ENCODE results near the gene BLCAP. TPM values are rescaled to one million over a fixed set of nuclear protein-coding genes. Genes with fewer than 3 reads are reported as not detected.

The BLCAP gene
- total RNA-seq, 2 donors from 2014 or later = 28.4 to 42.0 TPM

GRCh38 chr20:37573626-37574198, 46.0 kb upstream of the BLCAP start:
- Histone ChIP-seq H3K9me3 (no peaks in the 10 kb centered on the region), H3K4me1 (ENCODE audit: control insufficient read depth in 1 of 2, low read depth in 2 of 2) (no peaks in the 10 kb centered on the region), H3K36me3 (no peaks in the 10 kb centered on the region), H3K27me3 (replicated peaks; ENCODE audit: insufficient read depth) (no peaks in the 10 kb centered on the region), H3K27ac (no peak overlapping the region), H3K4me3 (no peak overlapping the region)
- no peak for ATAC-seq (ENCODE audit: insufficient number of reproducible peaks, low FRiP score, low read depth)
- no peak for TF ChIP-seq CTCF (IDR thresholded peaks at IDR 0.05)
- no peak for DNase-seq (ENCODE audit: low spot score)

- ATAC-seq (ENCODE audit: insufficient number of reproducible peaks, low FRiP score, low read depth) (no peak), DNase-seq (ENCODE audit: low spot score) (no peak)
- TF ChIP-seq CTCF (IDR thresholded peaks at IDR 0.05) = no peak
- Histone ChIP-seq H3K4me1 (ENCODE audit: control insufficient read depth in 1 of 2, low read depth in 2 of 2) (no peaks in the 10 kb centered on the region), H3K27me3 (replicated peaks; ENCODE audit: insufficient read depth) (no peaks in the 10 kb centered on the region), H3K4me3 (no peak overlapping the region), H3K36me3 (no peaks in the 10 kb centered on the region), H3K27ac (no peak overlapping the region), H3K9me3 (no peaks in the 10 kb centered on the region)
Observed at GRCh38 chr20:37571033-37571432, 43.4 kb upstream of the BLCAP start.

GRCh38 chr20:37570419-37570818, 42.7 kb upstream of the BLCAP start:
- DNase-seq (ENCODE audit: low spot score) = no peak
- Histone ChIP-seq H3K9me3 (no peaks in the 10 kb centered on the region), H3K4me3 (no peak overlapping the region), H3K36me3 (no peaks in the 10 kb centered on the region), H3K27me3 (replicated peaks; ENCODE audit: insufficient read depth) (no peaks in the 10 kb centered on the region), H3K4me1 (ENCODE audit: control insufficient read depth in 1 of 2, low read depth in 2 of 2) (no peaks in the 10 kb centered on the region), H3K27ac (no peak overlapping the region)
- no peak for TF ChIP-seq CTCF (IDR thresholded peaks at IDR 0.05)
- ATAC-seq (ENCODE audit: insufficient number of reproducible peaks, low FRiP score, low read depth) = no peak

GRCh38 chr20:37567671-37568588, 40.3 kb upstream of the BLCAP start:
- H3K9me3 ChIP-seq = no peaks in the 10 kb centered on the region
- no peaks in the 10 kb centered on the region for H3K27me3 ChIP-seq (replicated peaks; ENCODE audit: insufficient read depth)
- peaks cover 0 to 6% of the 10 kb centered on the region in 2 donors for H3K4me1 ChIP-seq (ENCODE audit: control insufficient read depth in 1 of 2, low read depth in 2 of 2)
- H3K27ac ChIP-seq = no peak overlapping the region
- H3K36me3 ChIP-seq = no peaks in the 10 kb centered on the region
- H3K4me3 ChIP-seq = no peak overlapping the region
- no peak for TF ChIP-seq CTCF (IDR thresholded peaks at IDR 0.05)
- ATAC-seq (ENCODE audit: insufficient number of reproducible peaks, low FRiP score, low read depth) (no peak), DNase-seq (ENCODE audit: low spot score) (no peak)

- Histone ChIP-seq H3K4me3 (no peak overlapping the region), H3K27ac (no peak overlapping the region), H3K4me1 (ENCODE audit: control insufficient read depth in 1 of 2, low read depth in 2 of 2) (peaks cover 0 to 6% of the 10 kb centered on the region in 2 donors), H3K27me3 (replicated peaks; ENCODE audit: insufficient read depth) (no peaks in the 10 kb centered on the region), H3K36me3 (no peaks in the 10 kb centered on the region), H3K9me3 (no peaks in the 10 kb centered on the region)
- ATAC-seq (ENCODE audit: insufficient number of reproducible peaks, low FRiP score, low read depth) = no peak
- TF ChIP-seq CTCF (IDR thresholded peaks at IDR 0.05) = no peak
- no peak for DNase-seq (ENCODE audit: low spot score)
Observed at GRCh38 chr20:37567331-37567665, 39.6 kb upstream of the BLCAP start.
